CD4-positive, alpha-beta T cell (primary cell): Measurements from ENCODE around the gene P2RX7. TPM values are rescaled to one million over a fixed set of nuclear protein-coding genes. Genes with fewer than 3 reads are reported as not detected.

Source experiments
- ATAC-seq: fragments of 200-7000 bp; cut with Tn5 transposase; one replicate; pipeline ENCODE4 v1.10.0; 2022; ENCODE audit warnings: mild to moderate bottlenecking; ENCODE audit not compliant: poor library complexity
- CTCF ChIA-PET: fragments of 350-600 bp; sonication (Branson Sonifier 250); formaldehyde crosslinking; loops from one replicate; lab custom pipeline; 2021; ENCODE audit warnings: antibody characterized with exemption, inconsistent platforms; lab: Charles Lee
- POLR2A ChIA-PET: fragments of 350-600 bp; sonication (Branson Sonifier 250); formaldehyde crosslinking; loops from one replicate; lab custom pipeline; 2021; ENCODE audit warnings: antibody characterized with exemption, inconsistent platforms; lab: Charles Lee
- DNase-seq, 14 experiments: peaks; one replicate each; pipeline ENCODE4 v3.0.0-alpha.2; 2013 to 2020; ENCODE audit warnings: mixed read lengths in 2 of 14
- H3K27ac ChIP-seq, 2 donors: one replicate each; pipeline versions ENCODE4 v1.5.1 to v1.7.0; 2013; ENCODE audit warnings: low read length in 2 of 2, low read depth in 1 of 2, mild to moderate bottlenecking in 1 of 2
- H3K27me3 ChIP-seq, 2 experiments: 1 replicate in 1 of 2; 2 replicates in 1 of 2; pipeline versions ENCODE4 v1.6.1 to v1.7.0; 2013; ENCODE audit warnings: low read length in 2 of 2, control low read depth in 1 of 2, mild to moderate bottlenecking in 1 of 2, moderate library complexity in 1 of 2; ENCODE audit not compliant: insufficient read depth in 2 of 2, control insufficient read depth in 1 of 2
- H3K36me3 ChIP-seq: one replicate; pipeline ENCODE4 v1.6.1; 2013; ENCODE audit warnings: low read length, control low read depth; ENCODE audit not compliant: insufficient read depth
- H3K4me1 ChIP-seq: one replicate; pipeline ENCODE4 v1.6.1; 2013; ENCODE audit warnings: low read length, control low read depth; ENCODE audit not compliant: insufficient read depth
- H3K4me3 ChIP-seq: one replicate; pipeline ENCODE4 v1.5.1; 2013; ENCODE audit warnings: mild to moderate bottlenecking, low read length, moderate library complexity
- H3K9me3 ChIP-seq, 2 experiments: 1 replicate in 1 of 2; 2 replicates in 1 of 2; pipeline versions ENCODE4 v1.6.1 to v1.7.0; 2013; ENCODE audit warnings: low read length in 2 of 2, mild to moderate bottlenecking in 2 of 2, control low read depth in 1 of 2, moderate library complexity in 1 of 2; ENCODE audit not compliant: control insufficient read depth in 1 of 2, insufficient read depth in 1 of 2
- H3K27ac Mint-ChIP-seq: one replicate; pipeline ENCODE4 v1.8.0; 2020; ENCODE audit warnings: mixed read lengths
- H3K27me3 Mint-ChIP-seq: one replicate; pipeline ENCODE4 v1.8.0; 2021; ENCODE audit warnings: mixed read lengths
- H3K36me3 Mint-ChIP-seq: one replicate; pipeline ENCODE4 v1.8.0; 2021; ENCODE audit warnings: low read depth, mixed read lengths
- H3K4me1 Mint-ChIP-seq: one replicate; pipeline ENCODE4 v1.8.0; 2021; ENCODE audit warnings: low read depth, mixed read lengths
- H3K4me3 Mint-ChIP-seq: one replicate; pipeline ENCODE4 v1.8.0; 2020; ENCODE audit warnings: mild to moderate bottlenecking, mixed read lengths
- H3K9me3 Mint-ChIP-seq: one replicate; pipeline ENCODE4 v1.8.0; 2020; ENCODE audit warnings: mixed read lengths
- intact Hi-C, 2 experiments: fragments of 100-400 bp; cut with DNase I in 1 of 2; cut with micrococcal nuclease in 1 of 2; formaldehyde crosslinking; loops; one replicate each; pipeline versions ENCODE4 v1.15.1 to v1.9.0; 2023 to 2025; cut with DNase I, micrococcal nuclease
- total RNA-seq, 174 experiments: library from RNA in 2 of 174; stranded (reverse) in 2 of 174; gene quantifications; one replicate each; pipeline ENCODE4 v1.2.3 and lab custom pipeline; 2021 to 2026
- TF ChIP-seq, protein P1 (sequence below): fragments of 200-600 bp; IDR thresholded peaks from one replicate; pipeline ENCODE4 v1.8.0; 2022; ENCODE audit warnings: antibody characterized with exemption, mild to moderate bottlenecking

The P2RX7 gene
- total RNA-seq, 2 experiments from 2014 or later = 4.6 to 4.8 TPM

- Histone ChIP-seq H3K36me3 (peaks cover 18% of the 10 kb centered on the region), H3K4me1 (peaks cover 41% of the 10 kb centered on the region), H3K9me3 (no peaks in the 10 kb centered on the region), H3K27me3 (no peaks in the 10 kb centered on the region), H3K4me3 (no peak overlapping the region), H3K27ac (peak overlapping the region; percentile 9 to 35)
- H3K27ac Mint-ChIP-seq = peak overlapping the region; percentile 73
- POLR2A ChIA-PET = interaction anchor here (2.7 kb wide), 1 partner anchor 9 kb away, joined by 13 read pairs; no protein-coding TSS in a partner anchor
- H3K4me1 Mint-ChIP-seq = peaks cover 26% of the 10 kb centered on the region
- ATAC-seq (no peak), DNase-seq (peak in 3 of 14 experiments; percentile 36 to 65 (median 60))
- no peaks in the 10 kb centered on the region for H3K27me3 Mint-ChIP-seq
- TF ChIP-seq, protein P1, sequence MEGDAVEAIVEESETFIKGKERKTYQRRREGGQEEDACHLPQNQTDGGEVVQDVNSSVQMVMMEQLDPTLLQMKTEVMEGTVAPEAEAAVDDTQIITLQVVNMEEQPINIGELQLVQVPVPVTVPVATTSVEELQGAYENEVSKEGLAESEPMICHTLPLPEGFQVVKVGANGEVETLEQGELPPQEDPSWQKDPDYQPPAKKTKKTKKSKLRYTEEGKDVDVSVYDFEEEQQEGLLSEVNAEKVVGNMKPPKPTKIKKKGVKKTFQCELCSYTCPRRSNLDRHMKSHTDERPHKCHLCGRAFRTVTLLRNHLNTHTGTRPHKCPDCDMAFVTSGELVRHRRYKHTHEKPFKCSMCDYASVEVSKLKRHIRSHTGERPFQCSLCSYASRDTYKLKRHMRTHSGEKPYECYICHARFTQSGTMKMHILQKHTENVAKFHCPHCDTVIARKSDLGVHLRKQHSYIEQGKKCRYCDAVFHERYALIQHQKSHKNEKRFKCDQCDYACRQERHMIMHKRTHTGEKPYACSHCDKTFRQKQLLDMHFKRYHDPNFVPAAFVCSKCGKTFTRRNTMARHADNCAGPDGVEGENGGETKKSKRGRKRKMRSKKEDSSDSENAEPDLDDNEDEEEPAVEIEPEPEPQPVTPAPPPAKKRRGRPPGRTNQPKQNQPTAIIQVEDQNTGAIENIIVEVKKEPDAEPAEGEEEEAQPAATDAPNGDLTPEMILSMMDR = no peak
- H3K9me3 Mint-ChIP-seq = no peaks in the 10 kb centered on the region
- H3K36me3 Mint-ChIP-seq = peaks cover 38% of the 10 kb centered on the region
- H3K4me3 Mint-ChIP-seq = no peak overlapping the region
- CTCF ChIA-PET = interaction anchor here (0.6 to 1.7 kb wide), 2 partner anchors 10 to 60 kb away, joined by 4 to 5 read pairs; no protein-coding TSS in a partner anchor
- intact Hi-C loops = no loop called here
Measured at GRCh38 chr12:121214855-121215745, 82.4 kb downstream of the P2RX7 start.

DNA sequence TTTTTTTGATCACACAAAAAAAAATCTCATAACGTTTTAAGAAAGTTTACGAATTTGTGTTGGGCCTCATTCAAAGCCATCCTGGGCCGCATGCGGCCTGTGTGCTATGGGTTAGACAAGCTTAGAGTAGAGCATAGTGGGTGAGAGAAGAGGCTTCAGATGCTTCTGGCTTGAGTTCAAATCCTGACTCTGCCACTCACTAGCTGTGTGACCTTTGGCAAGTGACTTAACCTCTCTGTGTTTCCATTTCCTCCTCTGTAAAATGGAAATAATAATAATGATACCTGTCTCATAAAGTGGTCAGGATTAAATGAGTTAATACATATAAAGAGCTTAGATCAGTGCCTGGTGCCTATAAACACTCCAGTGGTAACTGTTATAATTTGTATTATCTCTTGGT, 83.4 kb downstream of the P2RX7 start:
- H3K4me3 Mint-ChIP-seq = no peak overlapping the region

DNA sequence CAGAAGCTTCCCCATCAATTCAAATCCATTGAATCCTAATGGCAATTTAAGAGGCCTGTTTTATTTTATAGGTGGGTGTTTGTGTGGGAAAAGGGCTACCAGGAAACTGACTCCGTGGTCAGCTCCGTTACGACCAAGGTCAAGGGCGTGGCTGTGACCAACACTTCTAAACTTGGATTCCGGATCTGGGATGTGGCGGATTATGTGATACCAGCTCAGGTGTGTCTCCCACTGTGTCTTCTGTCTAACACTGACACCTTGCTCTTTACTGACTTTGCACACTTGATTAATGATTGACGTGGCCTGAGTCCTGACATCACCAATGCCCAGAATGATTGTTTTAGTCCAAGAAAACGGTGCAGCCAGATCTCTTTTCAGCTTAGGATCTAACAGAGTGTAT, 84.4 kb downstream of the P2RX7 start:
- H3K9me3 Mint-ChIP-seq = no peaks in the 10 kb centered on the region
- ATAC-seq (no peak), DNase-seq (no peak)
- peaks cover 44% of the 10 kb centered on the region for H3K36me3 Mint-ChIP-seq
- H3K27me3 Mint-ChIP-seq = no peaks in the 10 kb centered on the region
- Histone ChIP-seq H3K27me3 (no peaks in the 10 kb centered on the region), H3K9me3 (no peaks in the 10 kb centered on the region), H3K4me3 (no peak overlapping the region), H3K4me1 (peaks cover 29% of the 10 kb centered on the region), H3K27ac (no peak overlapping the region), H3K36me3 (peaks cover 20% of the 10 kb centered on the region)
- POLR2A ChIA-PET = no interaction called here
- H3K4me1 Mint-ChIP-seq = peaks cover 24% of the 10 kb centered on the region
- intact Hi-C loops = no loop called here
- CTCF ChIA-PET = interaction anchor here (0.9 to 2.0 kb wide), 2 partner anchors 14 to 30 kb away, joined by 3 to 6 read pairs; no protein-coding TSS in a partner anchor
- no peak overlapping the region for H3K4me3 Mint-ChIP-seq
- no peak overlapping the region for H3K27ac Mint-ChIP-seq
- TF ChIP-seq, protein P1 = no peak

More for the DNA sequence above, 83.4 kb downstream of the P2RX7 start:
- Histone ChIP-seq H3K27ac (no peak overlapping the region), H3K36me3 (peaks cover 18% of the 10 kb centered on the region), H3K4me3 (no peak overlapping the region), H3K4me1 (peaks cover 32% of the 10 kb centered on the region), H3K27me3 (no peaks in the 10 kb centered on the region), H3K9me3 (no peaks in the 10 kb centered on the region)
- no peak for ATAC-seq
- H3K4me1 Mint-ChIP-seq = peaks cover 27% of the 10 kb centered on the region
- ChIA-PET POLR2A (no interaction called here), CTCF (interaction anchor here (1.7 to 2.0 kb wide), 2 partner anchors 9 to 15 kb away, joined by 5 to 6 read pairs; no protein-coding TSS in a partner anchor)
- no peaks in the 10 kb centered on the region for H3K27me3 Mint-ChIP-seq
- no peaks in the 10 kb centered on the region for H3K9me3 Mint-ChIP-seq
- H3K36me3 Mint-ChIP-seq = peaks cover 38% of the 10 kb centered on the region
- DNase-seq = no peak
- H3K27ac Mint-ChIP-seq = peak overlapping the region; percentile 73
- intact Hi-C loops = no loop called here
- TF ChIP-seq, protein P1 = no peak
